GM18508 (cell line): ENCODE measurements around the gene TEDC2.

Experiments used
- ATAC-seq: cut with Tn5 transposase; IDR thresholded peaks from one replicate; pipeline ENCODE4 v1.9.1; 2021; ENCODE audit warnings: moderate number of reproducible peaks; ENCODE audit not compliant: insufficient read depth, unreplicated experiment

The TEDC2 gene

DNA sequence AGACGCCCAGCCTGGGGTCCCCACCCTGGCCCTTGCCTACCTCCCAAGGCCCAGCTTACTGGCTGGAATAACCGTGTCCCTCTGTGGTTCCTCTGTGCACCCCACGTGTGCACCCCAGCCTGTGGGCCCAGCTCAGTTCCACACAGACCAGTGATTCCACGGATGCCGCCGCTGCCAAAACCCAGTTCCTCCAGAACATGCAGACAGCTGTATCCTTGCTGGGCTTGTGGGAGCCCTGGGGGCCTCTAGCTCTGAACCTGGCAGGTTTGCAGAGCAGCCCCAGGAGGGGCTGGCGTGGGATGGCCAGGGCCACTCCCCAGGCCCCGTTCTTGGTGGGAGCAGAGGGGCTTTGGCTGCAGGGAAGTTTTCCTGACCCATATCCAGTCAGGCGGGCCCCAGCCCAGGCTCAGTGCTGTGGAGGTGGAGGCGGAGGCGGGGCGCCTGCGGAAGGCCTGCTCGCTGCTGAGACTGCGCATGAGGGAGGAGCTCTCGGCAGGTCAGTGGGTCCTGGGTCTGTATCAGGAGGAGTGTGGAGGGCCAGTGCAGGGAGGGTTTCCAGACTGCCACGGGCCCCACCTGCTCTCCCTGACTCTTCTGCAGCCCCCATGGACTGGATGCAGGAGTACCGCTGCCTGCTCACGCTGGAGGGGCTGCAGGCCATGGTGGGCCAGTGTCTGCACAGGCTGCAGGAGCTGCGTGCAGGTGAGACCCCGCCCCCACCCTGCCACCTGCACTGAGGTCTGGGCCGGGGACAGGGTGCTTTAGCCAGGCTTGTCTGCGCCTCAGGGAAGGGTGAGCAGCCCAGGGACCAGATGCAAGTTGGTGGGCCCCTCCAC is 2.3 kb downstream of the TEDC2 start:
- no peak for ATAC-seq

DNA sequence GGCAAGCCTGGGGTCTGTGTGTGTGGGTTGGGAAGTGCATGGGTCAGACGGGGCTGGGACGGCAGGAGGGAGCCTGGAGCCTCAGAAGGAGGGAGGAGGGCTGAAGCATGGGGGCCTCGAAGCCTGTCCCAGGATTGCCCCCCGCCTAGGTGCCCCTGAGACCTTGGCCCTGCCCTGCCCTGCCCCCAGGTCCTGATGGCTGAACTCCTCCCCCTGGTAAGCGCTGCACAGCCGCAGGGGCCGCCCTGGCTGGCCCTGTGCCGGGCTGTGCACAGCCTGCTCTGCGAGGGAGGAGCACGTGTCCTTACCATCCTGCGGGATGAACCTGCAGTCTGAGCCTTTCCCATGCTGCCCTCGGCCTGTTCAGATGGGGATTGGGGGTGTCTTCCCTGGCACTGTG is 4.4 kb downstream of the TEDC2 start:
- ATAC-seq, result no peak

DNA sequence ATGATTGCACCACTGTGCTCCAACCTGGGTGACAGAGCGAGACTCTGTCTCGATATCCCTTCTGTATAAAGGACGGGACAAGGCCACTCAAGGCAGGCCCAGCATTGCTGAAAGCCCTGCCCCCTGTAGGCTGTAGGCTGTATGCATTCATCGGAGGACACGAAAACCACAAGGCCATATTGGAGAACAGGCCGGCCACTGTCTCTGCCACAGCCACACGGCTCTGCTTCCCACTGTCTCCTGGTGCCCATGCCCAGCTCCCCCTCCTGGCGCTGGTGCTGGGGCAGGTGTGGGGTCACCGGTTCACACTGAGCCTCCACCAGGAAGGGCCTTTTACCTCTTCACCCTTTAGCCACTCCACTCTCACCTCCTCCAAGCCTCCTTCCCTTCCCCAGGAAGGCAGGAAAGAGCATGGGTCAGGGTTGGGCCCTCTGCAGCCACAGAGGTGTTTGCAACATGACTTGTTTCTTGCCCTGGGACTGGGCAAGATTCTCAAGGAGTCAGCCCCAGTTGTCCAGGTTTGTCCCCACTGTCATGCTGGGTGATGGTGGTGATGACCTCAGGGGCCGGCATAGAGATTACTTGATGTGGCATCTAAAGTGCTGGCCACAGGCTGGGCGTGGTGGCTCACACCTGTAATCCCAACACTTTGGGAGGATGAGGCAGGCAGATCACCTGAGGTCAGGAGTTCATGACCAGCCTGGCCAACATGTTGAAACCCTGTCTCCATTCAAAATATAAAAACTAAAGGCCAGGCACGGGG is 5.9 kb downstream of the TEDC2 start:
- no peak for ATAC-seq

DNA sequence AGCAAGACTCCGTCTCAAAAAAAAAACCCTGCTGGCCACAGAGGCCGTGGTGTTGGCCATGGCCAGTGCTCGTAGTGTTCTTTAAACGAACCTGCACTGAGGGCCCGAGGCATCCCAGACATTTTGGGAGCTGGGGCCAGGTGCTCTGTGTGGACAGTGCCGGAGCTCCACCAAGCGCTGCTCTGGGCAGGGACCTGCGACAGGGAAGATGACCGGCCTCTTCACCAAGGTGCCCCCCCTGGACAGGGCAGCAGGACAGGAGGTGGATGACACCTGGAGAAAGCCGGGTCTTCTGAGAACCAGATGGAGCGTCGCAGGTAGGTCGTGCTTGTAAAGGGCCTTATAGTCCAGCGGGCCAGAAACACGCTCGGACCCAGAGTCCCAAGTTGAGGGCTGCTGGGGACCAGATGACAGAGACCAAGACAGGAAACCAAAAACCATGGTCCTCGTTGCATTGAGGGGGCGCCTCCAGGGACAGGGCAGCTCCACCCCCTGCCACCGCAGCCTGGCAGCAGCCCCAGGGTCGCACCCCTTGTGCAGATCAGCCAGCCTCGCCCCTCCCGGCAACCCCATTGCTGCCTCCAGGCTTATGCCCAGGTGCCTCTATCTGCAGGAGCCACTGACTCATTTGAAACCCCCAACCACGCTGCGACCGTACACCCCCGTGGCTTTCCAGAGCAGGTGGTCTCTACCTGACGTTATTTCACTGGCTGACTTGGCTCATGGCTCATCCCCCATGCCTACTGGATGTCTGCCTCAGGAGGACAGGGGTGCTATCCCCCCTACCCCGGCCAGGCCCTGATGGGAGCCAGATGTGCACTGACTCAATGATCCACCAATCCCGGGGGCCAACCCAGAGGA is 7.0 kb downstream of the TEDC2 start:
- no peak for ATAC-seq

DNA sequence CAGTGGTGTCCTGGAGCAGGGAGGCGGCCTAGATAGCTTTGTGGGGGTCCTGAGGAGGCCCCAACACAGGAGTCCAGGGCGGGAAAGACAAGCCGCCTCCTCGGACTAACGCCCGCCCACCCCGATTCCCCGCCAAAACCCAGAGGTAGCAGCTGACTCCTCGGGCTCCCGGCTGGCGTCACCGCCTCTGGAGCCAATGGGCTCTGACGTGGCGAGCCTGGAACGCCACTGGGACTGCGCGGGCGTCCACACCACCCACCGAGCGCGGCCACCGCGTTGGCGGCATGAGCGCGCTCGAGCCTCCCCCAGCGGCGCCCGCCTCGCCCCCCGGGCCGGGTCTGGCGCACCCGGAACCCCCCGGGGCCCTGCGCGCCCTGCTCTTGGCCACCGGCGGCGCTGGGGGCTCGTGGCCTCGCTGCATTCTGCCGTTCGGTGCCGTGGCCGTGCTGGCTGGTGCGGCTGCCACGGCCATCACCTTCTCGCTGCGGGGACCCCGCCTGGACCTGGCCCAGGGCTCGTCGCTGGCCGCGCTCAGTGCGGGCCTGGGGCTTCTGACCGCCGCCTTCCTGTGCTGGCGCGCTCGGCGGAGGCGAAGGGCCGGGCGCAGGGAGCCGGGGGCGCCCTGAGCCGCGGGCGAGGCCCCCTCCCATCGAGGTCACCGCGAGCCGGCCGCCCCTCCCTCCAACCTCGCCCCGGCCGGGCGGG is 7.8 kb downstream of the TEDC2 start:
- ATAC-seq, result no peak

DNA sequence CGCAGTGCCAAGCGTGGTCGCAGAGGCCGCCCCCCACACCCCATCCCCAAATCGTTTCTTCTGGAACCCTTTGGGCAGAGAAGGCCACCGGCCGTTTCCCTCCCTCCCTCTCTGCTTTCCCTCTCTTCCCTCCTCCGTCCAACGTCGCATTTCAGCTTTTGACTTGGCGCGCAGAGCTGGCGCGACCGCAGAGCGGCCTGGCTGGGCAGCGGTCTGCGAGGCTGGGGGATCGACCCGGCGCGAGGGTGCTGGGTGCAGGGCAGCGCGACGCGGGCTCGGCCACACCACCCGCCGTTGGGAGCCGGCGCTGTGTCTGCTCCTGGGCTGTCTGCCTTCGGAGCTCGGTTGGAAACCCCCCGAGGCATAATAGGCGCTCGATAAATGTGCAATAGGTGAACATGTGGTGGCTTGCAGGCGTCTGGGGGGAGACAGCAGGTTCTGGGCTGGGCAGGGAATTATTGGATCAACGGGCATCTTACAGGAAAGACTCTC is 8.4 kb downstream of the TEDC2 start:
- ATAC-seq, result no peak

DNA sequence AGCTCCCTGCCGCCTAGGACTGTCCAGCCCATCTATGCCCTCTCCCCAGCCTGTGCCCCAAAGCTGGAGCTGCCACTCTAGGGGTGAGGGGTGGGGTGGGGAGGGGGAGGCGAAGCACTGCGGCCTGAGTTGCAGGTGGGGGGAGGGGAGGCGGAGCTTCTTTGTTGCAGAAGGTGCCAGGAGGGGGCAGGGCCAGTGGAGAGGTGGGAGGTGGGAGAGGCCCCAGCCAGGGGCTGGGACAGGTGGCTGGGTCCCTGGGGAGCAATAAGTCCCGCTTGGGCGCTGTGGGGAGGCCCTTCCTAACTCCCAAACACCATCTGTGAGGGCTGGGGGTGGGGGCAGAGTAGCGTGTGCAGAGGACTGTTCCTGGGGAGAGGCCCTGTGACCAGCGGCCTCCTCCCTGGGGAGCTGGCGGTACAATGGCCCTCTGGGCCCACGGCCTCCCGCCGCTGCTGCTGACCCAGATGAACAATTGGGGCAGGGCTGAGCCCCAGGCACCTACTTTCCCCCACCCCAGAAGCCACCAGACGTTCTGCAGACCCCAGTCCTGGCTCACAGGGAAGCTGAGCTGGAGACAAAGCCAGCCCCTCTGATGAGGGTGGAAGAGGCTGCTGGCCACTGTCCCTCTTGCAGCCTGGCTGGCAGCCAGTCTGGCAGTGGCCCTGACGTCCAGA is 9.0 kb downstream of the TEDC2 start:
- no peak for ATAC-seq

DNA sequence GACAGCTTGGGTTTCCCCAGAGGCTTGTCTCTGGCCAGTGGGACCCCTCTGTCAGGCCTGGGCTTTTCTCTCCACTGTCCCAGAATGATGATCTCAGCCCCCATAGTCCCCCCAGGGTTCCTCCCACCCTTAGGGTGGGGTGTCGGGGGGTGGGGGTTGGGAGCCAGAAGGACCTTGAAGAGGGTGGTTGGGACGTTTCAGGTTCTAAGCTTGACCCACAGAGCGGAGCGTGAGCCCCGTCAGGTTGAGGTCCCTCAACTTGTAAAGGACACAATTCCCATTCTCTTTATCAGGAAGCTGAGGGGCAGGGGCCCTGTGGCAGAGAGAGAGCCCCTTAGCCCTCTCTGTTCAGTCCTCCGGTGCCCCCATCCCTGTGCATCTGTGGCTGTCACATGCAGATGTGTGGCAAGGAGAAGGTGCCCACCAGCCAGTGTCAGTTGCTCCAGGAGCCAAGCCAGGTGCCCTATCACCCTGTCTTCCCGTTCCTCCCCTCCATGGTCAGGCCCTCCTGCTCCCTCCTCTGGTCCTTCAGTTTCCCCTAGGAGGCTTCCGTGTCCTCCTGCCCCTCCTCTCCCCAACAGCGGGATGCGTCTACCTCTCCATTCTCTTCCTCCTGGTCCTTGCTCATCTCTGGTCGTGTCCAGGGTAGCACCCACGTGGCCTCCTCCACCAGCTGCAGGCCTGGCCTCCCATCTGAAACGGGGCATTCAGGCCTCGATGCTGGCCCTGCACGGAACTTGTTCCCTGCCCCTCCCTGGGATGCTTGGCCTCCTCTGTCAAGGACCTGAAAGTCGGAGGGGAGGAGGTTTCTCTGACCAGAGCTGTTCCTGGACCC is 9.7 kb downstream of the TEDC2 start:
- no peak for ATAC-seq

DNA sequence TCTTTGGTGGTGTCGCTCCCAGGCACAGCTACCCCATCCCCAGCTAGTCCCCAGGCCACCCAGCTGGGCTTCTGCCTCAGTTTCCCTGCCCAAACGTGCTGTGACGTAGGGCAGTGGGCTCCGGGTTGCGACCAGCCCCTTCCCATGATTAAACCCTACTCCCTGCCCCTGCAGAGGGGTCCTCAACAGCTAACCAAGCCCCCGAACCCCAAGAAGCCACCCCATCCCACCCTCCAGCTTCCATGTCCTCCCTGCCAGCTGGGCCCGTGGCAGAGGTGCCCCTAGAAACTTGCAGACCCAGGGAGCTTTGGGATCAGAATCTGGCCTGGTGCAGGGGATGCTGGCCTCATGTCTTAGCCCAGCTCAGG is 10.3 kb downstream of the TEDC2 start:
- no peak for ATAC-seq

DNA sequence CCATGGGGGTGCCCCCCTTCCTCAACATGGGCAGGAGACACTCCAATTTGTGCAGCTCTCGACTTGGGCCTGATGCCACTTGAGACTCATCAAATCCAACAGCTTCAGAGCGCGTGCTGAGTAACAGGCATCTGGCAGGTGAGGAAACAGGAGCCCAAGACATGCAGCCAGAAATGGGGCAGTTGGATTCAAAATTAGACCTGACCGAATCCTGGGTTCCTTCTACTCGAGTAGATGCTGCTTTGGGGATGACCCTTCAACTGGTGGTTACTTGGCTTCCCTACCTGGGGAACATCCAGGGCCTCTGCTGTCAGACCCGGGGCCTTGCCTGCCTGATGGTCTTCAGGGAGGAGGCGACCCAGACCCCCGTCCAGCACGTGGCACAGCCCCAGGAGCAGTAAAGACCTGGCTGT is 10.7 kb downstream of the TEDC2 start:
- ATAC-seq, result no peak

DNA sequence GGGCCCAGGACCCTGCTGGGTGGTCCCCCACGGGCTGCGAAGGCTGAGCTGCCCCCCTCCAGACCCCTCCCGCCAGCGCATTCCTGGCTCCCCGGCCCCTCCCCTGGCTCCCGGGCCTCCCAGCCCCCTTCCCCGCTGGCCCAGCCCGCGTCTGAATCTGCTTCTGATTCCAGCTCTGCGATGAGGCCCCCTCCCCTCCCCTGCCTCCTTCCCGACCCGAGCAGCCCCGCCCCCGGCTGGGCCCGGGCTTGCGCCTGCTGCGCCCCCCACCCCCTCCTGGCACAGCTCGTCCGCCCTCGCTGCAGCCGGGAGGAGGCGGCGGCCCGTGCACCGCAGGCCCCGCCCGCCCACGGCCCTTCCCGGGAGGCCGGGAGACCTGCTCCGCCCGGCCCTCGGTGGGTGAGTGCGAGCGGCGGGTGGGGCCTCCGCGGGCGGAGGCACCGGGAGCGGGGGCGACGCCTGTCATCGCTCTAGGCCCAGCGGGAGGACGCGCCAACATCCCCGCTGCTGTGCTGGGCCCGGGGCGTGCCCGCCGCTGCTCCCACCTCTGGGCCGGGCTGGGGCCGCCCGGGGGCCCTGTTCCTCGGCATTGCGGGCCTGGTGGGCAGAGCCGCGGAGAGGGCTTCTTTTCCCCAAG is 11.2 kb downstream of the TEDC2 start, which contains the start of gene NTN3:
TSS of gene NTN3 (plus strand) at position 282 of the 637 bp plus-strand sequence. CDS start 405 bp downstream, outside the sequence.
- no peak for ATAC-seq

DNA sequence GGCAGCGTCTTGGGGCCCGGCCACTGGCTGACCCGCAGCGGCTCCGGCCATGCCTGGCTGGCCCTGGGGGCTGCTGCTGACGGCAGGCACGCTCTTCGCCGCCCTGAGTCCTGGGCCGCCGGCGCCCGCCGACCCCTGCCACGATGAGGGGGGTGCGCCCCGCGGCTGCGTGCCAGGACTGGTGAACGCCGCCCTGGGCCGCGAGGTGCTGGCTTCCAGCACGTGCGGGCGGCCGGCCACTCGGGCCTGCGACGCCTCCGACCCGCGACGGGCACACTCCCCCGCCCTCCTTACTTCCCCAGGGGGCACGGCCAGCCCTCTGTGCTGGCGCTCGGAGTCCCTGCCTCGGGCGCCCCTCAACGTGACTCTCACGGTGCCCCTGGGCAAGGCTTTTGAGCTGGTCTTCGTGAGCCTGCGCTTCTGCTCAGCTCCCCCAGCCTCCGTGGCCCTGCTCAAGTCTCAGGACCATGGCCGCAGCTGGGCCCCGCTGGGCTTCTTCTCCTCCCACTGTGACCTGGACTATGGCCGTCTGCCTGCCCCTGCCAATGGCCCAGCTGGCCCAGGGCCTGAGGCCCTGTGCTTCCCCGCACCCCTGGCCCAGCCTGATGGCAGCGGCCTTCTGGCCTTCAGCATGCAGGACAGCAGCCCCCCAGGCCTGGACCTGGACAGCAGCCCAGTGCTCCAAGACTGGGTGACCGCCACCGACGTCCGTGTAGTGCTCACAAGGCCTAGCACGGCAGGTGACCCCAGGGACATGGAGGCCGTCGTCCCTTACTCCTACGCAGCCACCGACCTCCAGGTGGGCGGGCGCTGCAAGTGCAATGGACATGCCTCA is 12.0 kb downstream of the TEDC2 start:
- no peak for ATAC-seq

DNA sequence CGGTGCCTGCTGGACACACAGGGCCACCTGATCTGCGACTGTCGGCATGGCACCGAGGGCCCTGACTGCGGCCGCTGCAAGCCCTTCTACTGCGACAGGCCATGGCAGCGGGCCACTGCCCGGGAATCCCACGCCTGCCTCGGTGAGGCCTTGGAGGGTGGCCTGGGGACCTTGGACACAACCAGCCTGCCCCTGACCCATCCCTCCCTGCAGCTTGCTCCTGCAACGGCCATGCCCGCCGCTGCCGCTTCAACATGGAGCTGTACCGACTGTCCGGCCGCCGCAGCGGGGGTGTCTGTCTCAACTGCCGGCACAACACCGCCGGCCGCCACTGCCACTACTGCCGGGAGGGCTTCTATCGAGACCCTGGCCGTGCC is 12.6 kb downstream of the TEDC2 start:
- no peak for ATAC-seq

DNA sequence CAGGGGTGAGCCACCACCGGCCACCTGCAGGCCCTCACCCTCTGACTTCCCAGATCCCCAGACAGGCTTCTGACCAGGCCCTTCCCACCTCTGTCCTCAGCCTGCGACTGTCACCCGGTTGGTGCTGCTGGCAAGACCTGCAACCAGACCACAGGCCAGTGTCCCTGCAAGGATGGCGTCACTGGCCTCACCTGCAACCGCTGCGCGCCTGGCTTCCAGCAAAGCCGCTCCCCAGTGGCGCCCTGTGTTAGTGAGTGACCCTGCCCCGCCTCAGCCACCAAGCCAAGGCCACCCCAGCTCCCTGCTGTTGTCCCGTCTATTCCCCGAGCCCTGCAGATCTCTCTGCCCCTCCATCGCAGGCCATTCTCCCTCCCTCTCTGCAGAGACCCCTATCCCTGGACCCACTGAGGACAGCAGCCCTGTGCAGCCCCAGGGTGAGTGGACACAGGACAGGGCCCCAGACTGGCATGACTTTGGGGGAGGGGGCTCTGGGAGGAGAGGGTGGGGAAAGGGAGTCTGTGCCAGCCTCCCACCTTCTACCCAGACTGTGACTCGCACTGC is 13.1 kb downstream of the TEDC2 start:
- ATAC-seq, result no peak

DNA sequence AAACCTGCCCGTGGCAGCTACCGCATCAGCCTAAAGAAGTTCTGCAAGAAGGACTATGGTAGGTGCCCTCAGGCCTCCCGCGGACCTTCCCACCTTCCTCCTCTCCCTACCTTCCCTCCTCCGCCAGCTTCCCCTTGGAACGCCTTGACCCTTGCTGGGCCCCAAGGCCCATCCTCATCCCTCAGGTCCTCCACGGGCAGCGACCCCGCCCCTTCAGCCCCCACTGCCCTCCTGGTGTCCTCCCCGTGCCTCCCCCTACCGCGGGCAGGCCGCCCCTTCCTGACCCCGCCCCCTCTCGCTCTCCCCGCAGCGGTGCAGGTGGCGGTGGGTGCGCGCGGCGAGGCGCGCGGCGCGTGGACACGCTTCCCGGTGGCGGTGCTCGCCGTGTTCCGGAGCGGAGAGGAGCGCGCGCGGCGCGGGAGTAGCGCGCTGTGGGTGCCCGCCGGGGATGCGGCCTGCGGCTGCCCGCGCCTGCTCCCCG is 13.6 kb downstream of the TEDC2 start:
- no peak for ATAC-seq

DNA sequence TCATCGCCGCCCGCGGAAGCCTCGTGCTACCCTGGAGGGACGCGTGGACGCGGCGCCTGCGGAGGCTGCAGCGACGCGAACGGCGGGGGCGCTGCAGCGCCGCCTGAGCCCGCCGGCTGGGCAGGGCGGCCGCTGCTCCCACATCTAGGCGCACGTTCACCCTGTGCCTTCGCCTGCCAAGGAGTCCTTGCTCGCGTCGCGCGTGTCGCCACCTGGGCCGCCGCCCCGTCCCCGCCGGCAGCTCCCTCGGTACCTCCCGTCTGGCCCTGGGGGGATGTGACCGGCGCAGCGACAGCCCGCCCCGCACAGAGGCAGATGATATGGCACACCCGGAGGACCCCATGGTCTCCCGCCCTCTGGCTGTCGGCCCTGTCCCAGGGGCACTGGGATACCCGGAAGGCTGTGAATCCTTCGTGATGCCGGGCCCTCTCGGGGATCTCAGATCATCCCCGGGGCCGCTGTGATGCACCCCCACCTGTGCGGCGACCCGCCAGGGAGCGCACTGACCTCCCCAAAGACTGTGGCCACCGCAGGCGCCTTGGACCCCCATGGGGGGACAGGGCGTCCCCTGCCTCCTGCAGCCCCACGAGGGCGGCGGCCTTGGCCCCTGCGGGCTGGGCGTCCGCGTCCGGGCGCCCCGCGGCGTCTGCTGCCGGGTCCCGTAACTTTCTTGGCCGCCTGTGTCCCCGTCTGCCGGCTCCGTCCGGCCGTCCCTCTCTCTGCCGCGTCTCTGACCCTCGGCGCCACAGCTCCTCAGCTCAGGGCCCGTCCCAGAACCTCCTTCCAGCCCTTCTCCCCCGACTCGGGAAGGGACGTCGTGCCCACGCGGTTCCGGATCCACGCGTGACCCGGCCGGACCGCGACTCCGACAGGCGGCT is 14.3 kb downstream of the TEDC2 start:
- ATAC-seq, result no peak
